ENCODE results near the gene RPS6KB1.
"Not testable (repeated sequence)": the region's sequence is repeated elsewhere in the genome, so short reads cannot be mapped to it uniquely, and the experiment has no call there.

The RPS6KB1 gene

DNA sequence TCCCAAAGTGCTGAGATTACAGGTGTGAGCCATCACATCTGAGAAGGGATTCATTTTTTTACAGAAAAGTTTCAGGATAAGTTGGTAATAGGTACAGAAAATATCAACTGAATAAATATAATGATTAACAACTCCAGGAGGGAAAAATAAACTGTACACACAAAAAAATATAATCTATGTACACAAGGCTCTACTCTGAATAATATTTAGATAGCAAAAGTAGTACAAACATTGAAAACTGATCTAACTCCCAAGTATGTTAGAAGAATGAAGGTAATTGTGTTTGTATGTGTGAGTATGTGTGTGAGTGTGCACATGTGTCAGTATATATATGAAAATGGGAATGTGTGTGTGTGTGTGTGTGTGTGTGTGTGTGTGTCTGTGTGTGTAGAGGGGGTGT is 20.6 kb upstream of the RPS6KB1 start:
- no peak for DNase-seq

DNA sequence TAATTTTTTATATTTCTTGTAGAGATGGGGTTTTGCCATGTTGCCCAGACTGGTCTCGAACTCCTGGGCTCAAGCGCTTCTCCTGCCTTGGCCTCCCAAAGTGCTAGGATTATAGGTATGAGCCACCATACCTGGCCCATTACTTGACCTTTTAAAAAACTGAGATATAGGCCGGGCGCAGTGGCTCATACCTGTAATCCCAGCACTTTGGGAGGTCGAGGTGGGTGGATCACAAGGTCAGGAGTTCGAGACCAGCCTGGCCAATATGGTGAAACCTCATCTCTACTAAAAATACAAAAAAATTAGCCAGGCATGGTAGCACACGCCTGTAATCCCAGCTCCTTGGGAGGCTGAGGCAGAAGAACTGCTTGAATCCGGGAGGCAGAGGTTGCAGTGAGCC is 19.5 kb upstream of the RPS6KB1 start:
- not testable (repeated sequence) for DNase-seq

DNA sequence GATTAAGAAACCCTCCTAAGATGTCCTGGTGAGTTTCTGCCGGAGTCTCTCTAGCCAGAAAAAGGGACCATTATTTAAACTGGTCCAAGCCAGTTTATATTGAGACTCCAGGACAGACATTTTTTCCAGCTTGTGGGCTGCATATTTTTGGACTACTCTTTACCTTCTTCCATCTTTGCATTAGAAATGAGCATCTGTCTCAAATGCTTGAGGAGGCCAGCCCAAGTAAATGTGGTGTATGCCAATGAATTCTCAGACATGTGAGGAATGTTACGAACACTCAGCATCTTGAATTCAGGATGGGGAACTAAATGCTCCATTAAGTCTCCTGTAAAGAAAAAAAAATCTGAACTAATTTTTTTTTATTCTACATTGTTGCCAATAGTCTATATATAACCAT is 18.5 kb upstream of the RPS6KB1 start:
- DNase-seq: no peak

DNA sequence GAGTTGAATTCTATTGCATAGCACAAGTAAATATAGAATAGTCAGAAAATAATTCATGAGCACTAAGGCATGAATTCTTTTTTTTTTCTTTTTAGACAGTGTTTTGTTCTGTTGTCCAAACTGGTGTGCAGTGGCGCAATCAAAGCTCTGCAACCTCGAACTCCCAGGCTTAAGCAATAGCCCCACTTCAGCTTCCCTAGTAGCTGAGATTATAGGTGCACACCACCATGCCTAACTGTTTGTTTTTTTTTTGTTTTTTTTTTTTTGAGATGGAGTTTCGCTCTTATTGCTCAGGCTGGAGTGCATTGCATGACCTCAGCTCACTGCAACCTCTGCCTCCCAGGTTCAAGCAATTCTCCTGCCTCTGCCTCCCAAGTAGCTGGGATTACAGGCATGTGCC is 16.8 kb upstream of the RPS6KB1 start:
- DNase-seq: no peak

DNA sequence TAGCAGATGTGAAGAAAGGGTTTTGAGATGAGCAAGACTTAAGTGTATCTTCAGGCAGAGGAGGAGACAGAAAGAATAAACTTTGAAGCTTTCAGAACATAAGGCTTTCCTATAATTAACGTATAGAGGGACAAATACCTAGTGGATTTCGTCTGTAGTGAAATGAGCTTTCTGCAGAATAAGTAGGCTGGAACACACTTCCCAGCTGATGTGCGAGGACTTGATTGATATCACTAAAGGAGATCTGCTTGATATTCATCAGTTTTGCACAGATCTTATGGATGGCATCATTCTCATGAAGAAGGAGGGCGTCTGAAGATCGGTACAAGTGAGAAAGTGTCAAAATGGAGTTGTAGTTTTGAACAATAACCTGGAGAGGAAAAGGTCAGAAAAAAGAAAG is 15.0 kb upstream of the RPS6KB1 start:
- no peak for DNase-seq

DNA sequence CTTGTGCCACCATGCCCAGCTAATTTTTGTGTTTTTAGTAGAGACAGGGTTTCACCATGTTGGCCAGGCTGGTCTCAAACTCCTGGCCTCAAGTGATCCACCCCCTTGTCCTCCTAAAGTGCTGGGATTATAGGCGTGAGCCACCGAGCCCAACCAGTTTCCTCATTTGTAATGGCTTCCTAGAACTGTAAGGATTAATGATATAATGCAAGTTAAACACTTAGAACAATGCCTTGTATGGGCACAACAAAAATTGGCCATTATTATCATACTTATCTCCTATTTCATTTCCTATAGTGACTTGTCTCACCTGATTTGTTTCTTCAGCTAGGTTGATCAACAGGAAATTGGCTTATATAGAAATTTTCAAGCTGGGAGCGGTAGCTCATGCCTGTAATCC is 14.3 kb upstream of the RPS6KB1 start:
- DNase-seq: no peak

DNA sequence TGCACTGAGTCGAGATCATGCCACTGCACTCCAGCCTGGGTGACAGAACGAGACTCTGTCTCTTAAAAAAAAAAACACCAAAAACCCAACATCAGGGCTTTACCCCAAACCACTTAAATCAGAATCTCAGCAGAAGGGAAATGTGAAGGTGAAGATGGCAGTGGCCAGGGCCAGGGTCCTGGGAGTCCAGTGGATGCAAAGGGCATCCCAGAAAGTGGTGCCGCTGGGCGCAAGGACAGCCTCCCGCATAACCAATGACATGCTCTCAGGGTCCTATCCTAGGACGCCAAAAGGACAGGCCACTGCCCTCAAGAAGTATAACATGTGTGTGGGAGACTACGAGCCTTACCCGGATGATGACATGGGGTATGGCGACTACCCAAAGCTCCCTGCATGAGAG is 8.1 kb upstream of the RPS6KB1 start:
- no peak for DNase-seq

DNA sequence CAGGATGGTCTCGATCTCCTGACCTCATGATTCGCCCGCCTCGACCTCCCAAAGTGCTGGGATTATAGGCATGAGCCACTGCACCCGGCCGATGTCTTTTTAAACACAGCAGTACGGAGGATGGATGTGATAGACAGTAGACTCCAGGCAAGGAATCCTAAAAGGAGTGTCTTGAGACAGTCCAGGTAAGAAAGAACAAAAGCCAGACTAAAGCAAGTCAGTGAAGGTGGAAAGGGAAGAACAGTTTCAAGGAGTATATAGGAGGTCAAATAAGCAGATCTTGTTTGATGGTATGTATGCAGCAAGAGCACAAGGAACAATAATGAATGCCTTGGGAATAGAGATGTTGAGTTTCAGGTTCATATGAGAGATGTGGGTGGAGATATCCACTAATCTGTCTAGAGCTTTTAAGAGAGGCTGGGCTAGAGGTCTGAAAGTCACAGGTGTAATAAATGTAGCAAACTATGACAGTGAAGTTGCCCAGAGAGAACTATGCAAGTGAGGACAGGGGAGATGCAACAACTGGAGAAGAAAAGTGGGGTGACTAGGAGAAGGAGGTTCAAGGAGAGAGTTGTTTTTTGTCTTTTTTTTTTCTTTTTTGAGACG is 4.7 kb upstream of the RPS6KB1 start:
- DNase-seq: no peak

DNA sequence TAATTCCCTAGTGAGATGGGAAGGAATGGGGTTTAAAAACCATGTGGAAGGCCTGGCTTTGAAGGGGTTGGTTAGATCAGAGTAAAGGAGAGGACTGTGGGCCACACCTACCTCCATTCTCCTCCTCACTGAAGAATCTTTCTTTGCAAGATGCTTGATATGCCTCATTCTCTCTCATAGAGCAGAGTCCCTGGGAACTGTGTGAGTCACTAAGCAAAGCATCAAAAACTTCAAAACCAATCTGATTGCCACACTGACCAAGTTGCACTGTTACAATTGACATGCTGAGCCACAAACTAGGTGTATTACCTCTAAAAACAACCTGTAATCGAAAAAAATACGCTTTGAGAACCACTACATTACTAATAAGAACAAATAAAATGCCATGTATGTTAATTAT is 2.2 kb upstream of the RPS6KB1 start:
- DNase-seq: no peak

DNA sequence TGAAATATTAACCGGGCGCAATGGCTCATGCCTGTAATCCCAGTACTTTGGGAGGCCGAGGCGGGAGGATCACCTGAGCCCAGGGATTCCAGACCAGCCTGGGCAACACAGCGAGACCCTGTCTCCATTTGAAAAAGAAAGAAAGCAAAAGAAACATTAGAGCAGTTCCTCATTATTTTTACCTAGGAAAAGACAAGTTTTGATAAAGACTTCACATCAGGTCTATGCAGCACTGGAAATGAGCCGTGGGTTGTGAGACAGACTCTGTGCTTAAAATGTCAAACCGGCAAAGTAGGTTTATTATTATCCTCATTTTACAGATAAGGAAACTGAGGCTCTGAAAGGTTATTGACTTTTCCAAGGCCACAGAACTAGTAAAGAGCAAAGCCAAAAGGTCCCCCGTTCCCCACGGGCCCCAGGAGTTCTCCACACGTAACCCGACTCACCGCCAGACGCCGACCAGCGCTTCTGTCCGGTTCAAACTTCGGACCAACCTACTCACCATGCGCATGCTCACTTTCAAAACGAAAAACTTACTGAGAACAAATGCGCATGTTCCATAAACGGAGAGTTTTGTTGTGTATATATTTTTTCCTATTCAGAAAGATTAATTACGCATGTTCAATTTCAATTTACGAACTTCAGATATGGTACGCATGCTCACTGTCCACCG is 534 bp upstream of the RPS6KB1 start:
- no peak for DNase-seq

DNA sequence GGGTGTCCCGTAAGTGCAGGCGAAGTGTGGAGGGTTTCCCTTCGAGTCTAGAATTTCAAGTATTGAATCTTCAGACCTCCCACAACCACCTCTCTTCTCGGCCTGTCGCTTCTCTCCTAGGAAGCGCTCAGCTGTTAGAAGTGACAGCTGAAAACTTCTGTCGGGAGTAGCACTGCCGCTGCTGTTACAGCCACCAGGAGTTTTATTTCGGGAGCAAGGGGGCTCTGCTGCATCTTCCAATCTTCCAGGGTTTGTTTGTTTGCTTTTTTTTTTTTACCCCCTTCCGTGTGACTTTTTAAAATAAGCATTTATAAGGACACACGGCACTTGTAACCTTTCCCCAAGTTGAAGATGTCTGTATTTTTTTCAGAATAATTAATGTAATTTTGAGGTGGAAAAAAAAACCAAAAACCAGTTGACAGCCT is 767 bp downstream of the RPS6KB1 start:
- DNase-seq: no peak

DNA sequence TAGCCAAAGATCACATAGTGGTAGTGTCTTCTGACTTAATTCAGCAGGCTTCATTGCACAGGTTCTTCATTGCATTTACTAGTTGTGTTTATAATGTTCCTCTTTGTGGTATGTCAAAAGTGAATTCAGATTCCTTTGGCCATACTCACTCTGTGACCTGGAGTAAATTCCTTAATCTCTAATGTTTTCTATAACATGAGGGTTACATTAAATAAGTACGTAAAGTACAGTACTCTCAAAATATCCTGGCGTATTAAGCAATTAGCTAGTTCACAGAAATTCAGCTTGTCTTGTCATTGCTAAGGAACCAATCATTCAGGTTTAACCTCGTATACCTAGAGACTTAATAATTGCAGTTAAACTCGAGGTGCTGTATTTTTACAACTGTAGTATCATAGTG is 4.2 kb downstream of the RPS6KB1 start:
- DNase-seq: no peak

DNA sequence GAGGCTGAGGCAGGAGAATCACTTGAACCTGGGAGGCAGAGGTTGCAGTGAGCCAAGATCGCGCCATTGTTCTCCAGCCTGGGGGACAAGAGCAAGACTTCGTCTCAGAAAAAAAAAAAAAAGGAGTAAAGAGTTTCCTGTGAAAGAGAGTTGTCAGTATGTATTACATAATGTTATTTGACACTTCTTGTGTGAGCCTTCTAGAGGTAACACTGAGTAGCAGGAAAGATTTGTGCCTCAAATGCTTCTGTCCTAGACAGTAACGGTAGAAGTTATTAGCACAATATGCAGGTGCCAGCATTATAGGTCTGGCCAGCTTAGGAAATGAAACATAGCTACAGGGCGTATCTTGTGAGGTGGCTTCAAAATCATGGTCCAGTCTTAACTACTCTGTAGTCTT is 6.2 kb downstream of the RPS6KB1 start:
- DNase-seq: no peak

DNA sequence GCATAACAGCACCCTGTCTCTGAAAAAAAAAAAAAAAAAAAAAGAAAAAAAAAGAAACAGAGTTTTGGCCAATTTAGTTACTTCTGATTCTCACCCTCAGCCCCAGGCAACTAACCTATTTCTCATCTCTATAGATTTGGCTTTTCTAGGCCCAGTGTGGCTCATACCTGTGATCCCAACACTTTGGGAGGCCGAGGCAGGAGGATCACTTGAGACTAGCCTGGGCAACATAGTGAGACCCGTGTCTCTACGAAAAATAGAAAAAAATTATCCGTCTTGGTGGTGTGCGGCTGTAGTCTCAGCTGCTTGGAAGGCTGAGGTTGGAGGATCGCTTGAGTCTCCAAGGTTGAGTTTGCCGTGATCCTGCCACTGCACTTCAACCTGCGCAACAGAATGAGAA is 8.7 kb downstream of the RPS6KB1 start:
- DNase-seq: no peak

DNA sequence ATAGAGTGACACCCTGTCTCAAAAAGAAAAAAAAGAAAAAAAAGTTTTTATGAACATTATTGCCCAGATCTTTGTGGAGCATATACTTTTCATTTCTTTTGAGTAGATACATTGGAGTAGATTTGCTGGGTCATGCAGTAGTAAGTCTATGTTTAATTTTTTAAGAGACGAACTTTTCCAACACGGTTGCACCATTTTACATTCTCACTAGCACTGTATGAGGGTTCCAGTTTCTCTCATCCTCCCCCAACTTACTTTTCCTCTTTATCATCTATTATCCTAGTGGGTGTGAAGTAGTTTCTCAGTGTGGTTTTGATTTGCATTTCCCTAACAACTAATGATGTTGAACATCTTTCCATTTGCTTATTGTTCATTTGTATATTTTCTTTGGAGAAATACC is 10.5 kb downstream of the RPS6KB1 start:
- DNase-seq: no peak

DNA sequence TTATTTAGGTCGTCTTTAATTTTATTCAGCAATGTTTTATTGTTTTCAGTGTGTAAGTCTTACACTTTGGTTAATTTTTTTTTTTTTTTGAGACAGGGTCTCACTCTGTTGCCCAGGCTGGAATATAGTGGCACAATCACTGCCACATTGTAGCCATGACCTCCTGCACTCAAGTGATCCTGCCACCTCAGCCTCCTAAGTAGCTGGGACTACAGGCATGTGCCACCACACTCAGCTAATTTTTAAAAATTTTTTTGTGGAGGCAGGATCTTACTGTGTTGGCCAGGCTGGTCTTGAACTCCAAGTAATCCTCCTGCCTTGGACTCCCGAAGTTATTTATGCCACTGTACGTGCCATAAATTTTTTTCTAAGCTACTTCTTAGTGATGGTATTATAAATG is 14.5 kb downstream of the RPS6KB1 start:
- DNase-seq: no peak

DNA sequence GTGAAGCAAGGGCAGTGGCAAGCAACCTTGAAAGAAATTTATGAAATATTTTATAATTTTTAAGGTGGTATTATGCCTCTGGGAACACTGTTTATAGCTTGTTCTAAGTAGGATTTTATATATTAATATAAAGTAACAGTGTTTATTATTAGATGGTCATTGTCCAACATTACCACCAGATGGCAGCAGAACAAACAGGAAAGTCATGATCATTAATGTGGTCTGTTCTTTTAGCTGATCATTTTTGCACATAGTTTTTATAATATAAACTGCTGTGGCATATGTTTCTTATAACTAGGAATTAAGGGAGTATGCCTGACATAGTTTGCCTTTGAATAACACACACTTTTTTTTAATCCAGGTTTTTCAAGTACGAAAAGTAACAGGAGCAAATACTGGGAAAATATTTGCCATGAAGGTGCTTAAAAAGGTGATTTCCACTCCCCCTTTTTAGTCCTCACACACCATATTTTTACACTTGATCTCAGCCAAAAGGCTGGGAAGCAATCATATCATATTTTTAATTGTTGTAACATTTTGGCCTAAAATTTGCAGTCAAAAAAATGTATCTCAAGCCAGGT is 21.4 kb downstream of the RPS6KB1 start:
- no peak for DNase-seq

DNA sequence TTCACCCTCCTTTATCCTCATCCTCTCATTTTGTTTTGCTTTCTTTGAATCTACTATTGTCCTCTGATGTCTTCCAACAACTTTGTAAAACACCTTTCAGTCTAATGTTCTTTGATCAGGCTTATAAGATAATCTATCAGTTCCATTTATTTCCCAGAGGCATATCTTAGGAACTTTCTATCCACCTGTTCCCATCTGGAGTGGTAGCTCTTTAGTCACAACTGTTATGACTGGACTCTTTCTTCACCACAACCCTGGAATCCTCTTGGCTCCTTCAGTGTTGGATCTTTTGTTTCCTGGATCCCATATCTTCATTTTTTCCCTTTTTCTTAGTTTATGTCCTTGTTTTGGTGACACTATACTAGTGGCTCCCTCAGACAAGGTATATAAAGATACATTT is 23.5 kb downstream of the RPS6KB1 start:
- DNase-seq: no peak

DNA sequence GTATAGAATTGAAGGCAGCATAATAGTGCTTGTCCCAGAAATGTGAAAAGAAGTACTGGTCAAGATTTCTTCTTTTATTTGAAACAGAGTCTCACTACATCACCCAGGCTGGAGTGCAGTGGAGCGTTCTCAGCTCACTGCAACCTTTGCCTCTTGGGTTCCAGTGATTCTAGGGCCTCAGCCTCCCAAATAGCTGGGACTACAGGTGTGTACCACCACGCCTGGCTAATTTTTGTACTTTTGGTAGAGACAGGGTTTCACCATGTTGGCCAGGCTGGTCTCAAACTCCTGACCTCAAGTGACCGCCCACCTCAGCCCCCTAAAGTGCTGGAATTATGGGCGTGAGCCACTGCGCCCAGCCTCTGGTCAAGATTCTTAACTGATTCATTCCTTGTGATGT is 27.7 kb downstream of the RPS6KB1 start:
- DNase-seq: not testable (repeated sequence)

DNA sequence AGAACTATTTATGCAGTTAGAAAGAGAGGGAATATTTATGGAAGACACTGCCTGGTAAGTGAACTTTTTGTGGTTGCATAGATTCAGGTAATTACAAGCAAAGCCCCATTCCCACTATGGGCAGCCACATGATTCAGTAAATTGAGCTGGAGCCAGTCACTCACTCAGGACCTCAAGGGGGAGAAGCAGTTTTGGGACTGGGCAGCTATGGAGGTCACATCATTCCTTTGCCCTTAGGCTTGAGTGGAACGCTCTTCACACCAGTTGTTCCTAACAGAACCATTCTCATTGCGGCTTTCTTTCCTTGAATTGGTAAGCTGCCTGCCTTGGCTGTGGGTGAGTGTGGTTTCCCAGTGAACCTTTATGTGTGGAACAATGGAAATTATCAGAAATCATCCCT is 37.2 kb downstream of the RPS6KB1 start:
- DNase-seq: not testable (repeated sequence)

DNA sequence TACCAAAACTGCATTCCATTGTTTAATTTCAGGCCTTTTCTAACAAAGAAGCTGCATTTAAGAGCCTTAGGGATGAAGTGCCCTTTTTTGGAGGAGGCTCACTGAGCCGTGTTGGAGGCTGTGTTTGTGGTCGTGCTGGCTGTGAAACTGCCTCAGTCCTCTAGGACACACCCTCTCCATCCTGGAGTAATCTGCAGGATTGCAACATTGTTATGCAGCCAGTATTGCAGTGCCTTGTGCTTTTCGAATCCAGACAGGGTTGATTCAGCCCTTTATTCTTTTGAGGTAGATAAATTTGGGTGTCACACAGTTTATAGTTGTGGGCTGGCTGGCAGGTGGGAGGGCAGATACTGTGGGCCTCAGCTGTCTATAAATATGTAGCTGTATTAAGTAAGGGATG is 37.8 kb downstream of the RPS6KB1 start:
- not testable (repeated sequence) for DNase-seq

DNA sequence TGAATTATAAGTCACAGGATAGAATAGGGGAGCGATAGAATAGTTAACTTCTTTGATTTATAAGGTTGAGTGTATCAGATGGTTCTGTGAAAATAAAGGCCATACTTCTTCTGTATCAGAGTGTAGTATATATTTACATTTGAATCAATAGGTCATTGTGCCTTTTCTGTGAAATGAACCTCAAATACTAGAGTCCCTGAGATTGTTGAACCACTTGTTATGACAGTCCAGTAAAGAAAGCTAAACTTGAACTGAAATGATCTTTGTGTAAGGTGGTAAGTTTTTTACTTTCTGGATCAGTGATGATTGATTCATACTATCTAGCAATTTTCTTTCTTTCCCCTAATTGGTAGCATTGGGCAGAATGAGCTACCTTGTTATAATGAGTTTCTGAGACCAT is 40.4 kb downstream of the RPS6KB1 start:
- DNase-seq: not testable (repeated sequence)

DNA sequence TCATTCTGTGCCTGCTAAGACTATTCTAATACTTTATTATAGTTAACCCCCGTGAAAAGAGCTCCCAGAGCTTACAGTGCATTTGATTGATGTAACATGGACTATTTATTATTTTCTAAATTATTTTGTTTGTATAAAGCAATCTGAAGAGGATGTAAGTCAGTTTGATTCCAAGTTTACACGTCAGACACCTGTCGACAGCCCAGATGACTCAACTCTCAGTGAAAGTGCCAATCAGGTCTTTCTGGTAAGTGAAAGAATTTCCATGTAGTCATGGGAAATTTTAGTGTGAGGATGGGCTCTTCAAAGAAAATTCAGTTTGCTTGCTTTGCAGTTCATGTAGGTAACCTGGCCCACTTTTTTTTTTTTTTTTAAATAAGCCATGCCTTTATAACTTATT is 47.8 kb downstream of the RPS6KB1 start:
- DNase-seq: not testable (repeated sequence)

DNA sequence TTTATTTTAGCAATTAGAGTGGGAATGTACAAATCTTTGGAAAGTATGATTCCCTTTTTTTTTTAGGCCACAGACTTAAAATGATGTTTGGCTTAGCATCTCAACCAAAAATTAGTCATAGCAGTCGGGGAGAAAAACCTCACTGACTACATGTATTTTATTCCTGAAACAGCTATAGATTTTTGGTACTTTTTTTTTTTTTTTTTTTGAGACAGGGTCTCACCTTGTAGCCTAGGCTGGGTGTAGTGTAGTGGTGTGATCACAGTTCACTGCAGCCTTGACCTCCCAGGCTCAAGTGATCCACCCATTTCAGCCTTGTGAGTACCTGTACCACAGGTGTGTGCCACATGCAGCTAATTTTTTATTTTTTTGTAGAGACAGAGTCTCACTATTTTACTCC is 48.2 kb downstream of the RPS6KB1 start:
- DNase-seq: no peak

DNA sequence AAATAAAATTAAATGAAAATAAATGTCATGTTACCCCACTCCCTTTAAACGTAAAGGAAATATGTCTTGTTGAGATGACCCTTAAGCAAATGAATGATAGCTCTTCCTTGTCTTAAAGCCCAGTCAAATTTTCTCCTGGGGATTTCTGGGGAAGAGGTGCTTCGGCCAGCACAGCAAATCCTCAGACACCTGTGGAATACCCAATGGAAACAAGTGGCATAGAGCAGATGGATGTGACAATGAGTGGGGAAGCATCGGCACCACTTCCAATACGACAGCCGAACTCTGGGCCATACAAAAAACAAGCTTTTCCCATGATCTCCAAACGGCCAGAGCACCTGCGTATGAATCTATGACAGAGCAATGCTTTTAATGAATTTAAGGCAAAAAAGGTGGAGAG is 53.5 kb downstream of the RPS6KB1 start:
- DNase-seq: not testable (repeated sequence)
